Fibroblast of the aortic adventitia (primary cell): Measurements from ENCODE around the gene FBXO5. TPM values are rescaled to one million over a fixed set of nuclear protein-coding genes. Genes with fewer than 3 reads are reported as not detected.

Source experiments
- DNase-seq: peaks from one replicate; pipeline ENCODE4 v3.0.0-alpha.2; 2010; ENCODE audit warnings: low read depth
- H3K4me3 ChIP-seq: 2 replicates; pipeline ENCODE4 v1.5.1; 2011; ENCODE audit warnings: low read depth, mild to moderate bottlenecking, control low read depth, low read length, moderate library complexity
- CTCF ChIP-seq: IDR thresholded peaks from 2 replicates; pipeline ENCODE4 v1.5.1; 2011; ENCODE audit warnings: mild to moderate bottlenecking, low read length, control low read depth, inconsistent platforms; ENCODE audit not compliant: insufficient read depth
- total RNA-seq: library from RNA; depleted of rRNA; stranded (reverse); fragments of >200 nt; gene quantifications from 2 replicates; pipeline ENCODE4 v1.2.3, GENCODE V29; 2012; ENCODE audit warnings: low replicate concordance

Gene FBXO5
- 2.4 and 52.9 TPM in 2 replicates for total RNA-seq

DNA sequence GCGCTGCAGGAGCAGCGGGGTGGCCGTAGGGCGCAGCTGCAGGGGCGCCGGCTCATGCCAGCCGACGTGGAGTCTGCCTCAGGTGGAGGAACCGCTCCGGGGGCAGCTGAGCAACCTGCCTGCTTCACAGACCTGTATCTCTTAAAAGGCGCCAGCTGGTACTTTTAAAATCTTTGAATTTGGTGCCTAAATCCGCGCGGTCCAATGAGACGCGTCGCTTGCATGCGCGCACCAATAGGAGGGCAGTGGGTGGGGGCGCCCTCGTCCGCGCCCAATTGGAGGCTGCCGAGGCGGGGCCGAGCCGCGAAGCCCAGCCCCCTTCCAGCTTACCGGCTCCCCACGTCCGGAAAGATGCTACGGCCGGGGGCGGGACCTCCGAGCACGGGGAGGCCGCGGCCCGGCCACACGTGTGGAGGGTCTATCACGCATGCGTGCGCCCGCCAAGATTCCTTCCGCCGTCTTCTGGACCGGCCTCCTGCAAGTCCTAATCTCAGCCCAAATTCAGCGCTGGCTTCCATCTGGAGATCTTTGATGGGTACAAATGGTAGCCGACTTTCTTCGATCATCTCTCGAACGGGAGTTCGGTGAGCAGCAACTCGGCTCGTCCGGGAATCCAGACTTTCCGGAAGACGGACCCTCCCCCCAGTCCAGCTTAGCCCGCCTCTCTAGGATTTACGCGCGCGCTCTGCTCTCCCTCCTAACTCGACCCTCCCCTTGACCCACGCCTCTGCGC, at the start of gene FBXO5:
FBXO5 (minus strand) TSS at position 138 of the 733 bp plus-strand sequence; CDS start at position 56, 82 bp downstream.
- TF ChIP-seq CTCF: no peak
- H3K4me3 ChIP-seq: peak within 1 kb of the TSS; percentile 88
- DNase-seq: peak; percentile 97

DNA sequence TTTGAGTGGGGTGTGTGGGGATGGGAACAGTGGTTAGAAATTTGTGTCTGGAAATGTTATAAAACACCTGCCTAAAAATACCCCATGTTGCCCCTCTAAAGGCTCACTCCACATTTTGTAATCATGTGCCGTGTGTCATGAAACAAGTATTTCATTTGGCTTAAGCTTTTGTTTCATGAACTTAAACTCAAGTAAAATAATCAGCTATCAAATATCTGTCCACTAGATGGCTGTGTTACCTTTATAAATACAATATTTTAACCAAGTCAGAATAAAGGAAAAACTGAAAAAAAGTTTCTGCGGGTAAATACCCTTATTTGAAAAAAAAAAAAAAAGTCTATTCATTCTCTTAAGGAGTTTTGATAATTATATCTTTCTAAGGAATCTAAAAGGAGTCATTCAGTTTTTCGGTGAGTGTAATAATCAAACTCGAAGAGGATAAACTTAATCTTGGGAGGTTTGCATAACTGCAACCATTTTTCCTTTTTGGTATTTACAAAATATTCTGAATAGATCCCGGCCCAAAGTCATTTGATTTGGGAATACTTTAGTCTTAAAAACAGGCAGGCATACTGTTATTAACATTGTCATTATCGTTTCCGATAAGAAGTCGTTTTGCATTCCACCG, 49.5 kb upstream of the FBXO5 start:
- H3K4me3 ChIP-seq: no peak overlapping the region
- DNase-seq: peak; percentile 91
- TF ChIP-seq CTCF: peak; percentile 39

DNA sequence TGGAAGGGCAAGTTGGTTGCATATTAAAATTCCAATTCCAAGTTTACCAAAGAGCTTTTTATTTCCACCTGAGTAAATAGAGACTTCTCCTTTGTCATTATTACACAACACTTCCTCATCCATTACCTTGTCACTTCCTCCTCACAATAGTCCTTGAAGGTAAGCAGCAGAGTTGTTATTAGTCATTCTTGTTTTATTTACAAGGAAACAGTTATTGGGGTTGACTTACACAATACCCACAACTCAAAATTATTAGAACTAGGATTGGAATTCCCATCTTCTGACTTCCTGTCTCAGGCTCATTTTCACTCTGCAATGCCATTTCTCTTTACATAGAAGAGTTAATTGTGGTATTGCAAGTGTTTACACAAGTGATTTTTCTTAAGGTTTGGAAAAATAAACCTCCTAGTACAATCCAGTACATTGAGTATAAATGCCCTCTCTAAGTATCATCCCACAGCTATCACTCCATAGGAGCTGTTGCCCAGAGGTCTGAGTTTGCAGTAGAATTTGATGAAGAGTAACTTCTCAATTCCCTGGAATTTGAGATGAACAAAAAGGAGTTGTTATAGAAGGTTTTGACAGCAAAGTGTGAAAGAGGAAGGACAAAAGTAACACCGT, 48.6 kb upstream of the FBXO5 start:
- no peak for TF ChIP-seq CTCF
- DNase-seq: peak; percentile 9
- no peak overlapping the region for H3K4me3 ChIP-seq

- no peak overlapping the region for H3K4me3 ChIP-seq
- no peak for DNase-seq
- no peak for TF ChIP-seq CTCF
Measured at GRCh38 chr6:153028963-153029362, 46.1 kb upstream of the FBXO5 start.

DNA sequence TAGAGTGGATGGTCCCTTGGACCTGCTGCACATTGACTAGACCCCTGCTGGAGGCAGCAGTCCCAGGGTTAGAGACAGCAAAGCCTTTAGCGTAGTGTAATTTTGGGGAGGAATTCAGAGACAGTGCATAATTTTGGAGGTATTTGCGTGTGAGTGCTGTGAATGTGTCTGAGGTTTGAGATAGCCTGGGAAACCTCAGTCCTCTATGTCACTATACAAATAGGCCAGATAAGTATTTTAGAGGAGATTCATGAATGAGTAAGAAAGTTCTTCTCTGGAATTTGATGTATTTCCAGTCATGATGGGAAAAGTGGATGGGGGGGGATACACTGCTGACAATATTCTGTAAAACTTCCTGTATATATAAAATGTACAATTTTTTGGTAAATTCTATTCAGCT, 45.4 kb upstream of the FBXO5 start:
- TF ChIP-seq CTCF: no peak
- H3K4me3 ChIP-seq: no peak overlapping the region
- DNase-seq: peak; percentile 16

- DNase-seq: no peak
- TF ChIP-seq CTCF: no peak
Measured at GRCh38 chr6:153027480-153027879, 44.6 kb upstream of the FBXO5 start.

More at GRCh38 chr6:153027480-153027879, 44.6 kb upstream of the FBXO5 start:
- no peak overlapping the region for H3K4me3 ChIP-seq
